Measurements from ENCODE around the gene ACER2.

DNA sequence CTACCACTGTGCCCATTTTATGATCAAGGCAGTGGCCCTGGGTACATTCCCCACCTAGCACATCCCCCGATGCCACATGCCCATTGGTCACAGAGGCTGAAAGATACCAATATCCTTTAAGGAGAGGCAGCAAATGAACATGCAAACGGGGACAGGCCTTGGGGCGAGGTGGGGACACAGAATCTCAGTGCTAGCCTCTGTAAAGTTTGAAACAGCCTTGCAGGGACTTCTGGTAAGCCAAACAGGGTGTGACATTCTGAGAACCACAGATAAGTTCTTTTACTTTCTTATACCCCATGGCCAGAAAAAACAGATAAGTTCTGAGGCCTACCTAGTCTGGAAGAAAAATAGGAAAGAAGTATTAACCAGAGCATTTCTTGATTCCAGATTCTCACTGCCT lies 60.5 kb downstream of the ACER2 start:
- TF ChIP-seq YY1 (IDR thresholded peaks at IDR 0.05; ENCODE audit: insufficient read depth, insufficient read length) (no peak), SUZ12 (IDR thresholded peaks at IDR 0.05; ENCODE audit: extremely low read depth, insufficient read depth, insufficient read length) (no peak), ZNF274 (IDR thresholded peaks at IDR 0.05; ENCODE audit: low read depth, low read length) (no peak)

All from NT2/D1 (cell line).